Measurements from ENCODE around the gene EPHB6.

Gene EPHB6

GRCh38 chr7:142854372-142855113, at the start of gene EPHB6:
Gene EPHB6 (plus strand): TSS chr7:142855076. CDS start chr7:142863228, 8,152 bp downstream.
- no peak for DNase-seq (ENCODE audit: low read depth)

- DNase-seq (ENCODE audit: low read depth) = no peak
Measured at GRCh38 chr7:142805350-142806021, 49.4 kb upstream of the EPHB6 start.

GRCh38 chr7:142806022-142806356, 48.9 kb upstream of the EPHB6 start:
- DNase-seq (ENCODE audit: low read depth) = no peak

DNA sequence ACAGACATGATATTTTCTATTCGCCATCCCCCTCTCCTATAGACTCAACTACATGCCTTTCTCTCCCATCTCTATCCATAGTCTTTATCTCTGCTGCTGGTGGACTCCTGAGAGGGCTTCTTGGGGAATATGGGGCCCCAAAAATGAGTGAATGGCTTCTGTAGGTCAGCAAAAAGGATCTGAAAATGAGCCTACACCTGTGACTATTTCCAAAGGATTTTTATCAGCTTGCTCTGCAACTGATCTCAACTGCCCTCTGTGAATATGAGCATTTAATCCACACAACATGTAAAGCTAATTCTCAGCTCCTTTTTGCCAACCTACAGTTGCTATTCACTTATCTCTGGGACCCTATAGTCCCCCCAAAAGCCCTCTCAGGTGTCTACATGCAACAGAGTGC, 47.9 kb upstream of the EPHB6 start:
- DNase-seq (ENCODE audit: low read depth) = no peak

GRCh38 chr7:142807855-142808460, 46.9 kb upstream of the EPHB6 start:
- DNase-seq (ENCODE audit: low read depth) = no peak

GRCh38 chr7:142808461-142808801, 46.4 kb upstream of the EPHB6 start:
- no peak for DNase-seq (ENCODE audit: low read depth)

DNA sequence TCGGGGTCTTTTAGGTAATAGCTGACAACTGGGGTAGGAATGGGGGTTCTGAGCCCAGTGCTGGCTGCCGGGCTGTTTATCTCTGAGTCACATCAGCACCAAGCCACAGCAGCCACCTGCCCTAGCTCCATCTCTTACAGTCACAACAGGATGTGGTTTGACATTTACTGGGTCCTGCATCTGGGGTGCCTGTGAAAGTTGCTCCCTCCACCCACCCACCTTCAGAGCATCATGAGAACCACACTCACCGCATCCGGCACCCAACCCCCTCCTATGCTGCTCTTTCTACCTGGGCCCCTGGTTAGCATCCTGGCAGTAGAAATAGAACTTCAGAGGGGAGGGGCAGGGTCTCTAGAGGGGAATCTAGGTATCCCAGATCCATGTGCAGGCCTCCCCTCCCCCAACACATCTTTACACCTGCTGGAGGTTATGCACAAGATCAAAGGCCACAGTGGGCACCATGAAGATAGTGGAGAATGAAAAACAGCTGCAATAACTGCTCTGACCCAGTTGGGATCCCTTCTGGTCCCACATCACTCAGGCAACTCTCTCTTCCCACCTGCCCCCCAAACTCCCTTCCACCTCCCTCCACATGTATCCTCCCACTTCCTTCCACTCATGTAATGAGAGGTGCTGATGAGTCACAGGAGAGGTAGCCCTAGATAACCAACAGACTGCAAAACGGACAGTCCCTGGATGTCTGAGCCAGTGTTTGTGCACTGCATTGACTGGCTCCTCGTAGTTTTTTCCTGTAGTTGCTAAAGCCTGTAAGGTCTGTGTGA, 45.9 kb upstream of the EPHB6 start:
- no peak for DNase-seq (ENCODE audit: low read depth)

DNA sequence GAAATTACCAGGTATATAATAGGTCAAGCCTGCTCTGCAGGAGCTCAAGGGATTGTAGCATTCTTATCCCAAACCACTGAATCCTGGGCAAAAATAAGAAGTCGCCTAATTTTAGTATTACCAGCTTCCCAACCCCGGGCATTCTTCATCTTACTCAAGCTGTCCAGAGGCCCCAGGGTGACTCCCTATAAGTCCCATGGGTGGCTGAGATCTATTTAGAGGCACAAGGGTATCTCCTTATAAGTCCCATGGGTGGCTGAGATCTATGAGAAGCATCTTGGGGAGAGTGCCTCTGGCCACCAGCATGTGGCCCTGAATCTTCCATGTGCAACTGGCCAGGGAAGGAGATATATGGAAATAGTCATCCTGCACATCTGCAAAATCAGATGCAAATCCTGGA, 45.2 kb upstream of the EPHB6 start:
- no peak for DNase-seq (ENCODE audit: low read depth)

DNA sequence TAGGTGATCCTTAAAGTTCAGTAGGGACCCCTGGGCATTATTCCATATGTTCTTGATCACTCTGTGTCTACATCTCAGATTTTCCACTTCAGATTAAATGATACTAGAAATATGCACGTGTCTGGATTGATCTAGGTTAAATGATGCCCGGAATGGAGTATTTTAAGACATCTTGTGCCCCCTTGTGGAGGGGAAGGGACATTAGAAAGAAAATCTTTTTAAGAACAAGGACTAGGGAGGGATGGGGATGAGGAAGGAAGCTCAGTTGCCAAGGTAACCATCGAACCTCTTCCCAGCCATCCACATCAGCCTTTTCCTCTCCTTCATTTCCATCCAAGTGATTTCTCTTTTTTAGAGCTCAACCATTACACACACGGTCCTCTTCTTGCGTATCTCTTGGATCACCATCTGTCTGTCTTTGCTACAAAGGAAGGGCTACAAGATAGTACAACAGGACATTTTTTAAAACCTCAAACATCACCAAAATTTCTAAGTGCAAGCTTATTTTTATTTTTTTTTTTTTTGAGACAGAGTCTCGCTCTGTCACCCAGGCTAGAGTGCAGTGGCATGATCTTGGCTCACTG, 43.6 kb upstream of the EPHB6 start:
- DNase-seq (ENCODE audit: low read depth) = peak; percentile 25

- DNase-seq (ENCODE audit: low read depth) = no peak
Measured at GRCh38 chr7:142812437-142813215, 42.2 kb upstream of the EPHB6 start.

DNA sequence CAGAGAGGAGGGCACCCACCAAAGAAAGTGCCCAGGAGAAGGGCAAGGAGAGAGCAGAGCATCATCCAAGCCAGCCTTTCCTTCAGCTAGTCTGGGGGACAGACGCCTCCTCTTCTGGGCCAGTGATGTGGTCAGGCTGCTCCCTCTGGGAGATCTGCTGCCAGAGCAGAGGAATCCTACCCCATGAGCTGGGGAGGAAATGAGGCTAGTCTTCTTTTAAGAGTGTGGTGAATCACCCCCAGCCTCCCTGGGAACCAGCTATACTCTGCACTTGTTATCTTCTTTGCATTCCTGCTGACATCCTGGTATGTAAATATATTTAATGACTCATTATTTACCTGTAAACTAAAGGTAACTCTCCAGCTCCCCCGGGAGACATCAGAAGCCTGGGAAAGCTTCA, 41.6 kb upstream of the EPHB6 start:
- DNase-seq (ENCODE audit: low read depth) = peak; percentile 50

GRCh38 chr7:142813699-142814098, 41.2 kb upstream of the EPHB6 start:
- no peak for DNase-seq (ENCODE audit: low read depth)

DNA sequence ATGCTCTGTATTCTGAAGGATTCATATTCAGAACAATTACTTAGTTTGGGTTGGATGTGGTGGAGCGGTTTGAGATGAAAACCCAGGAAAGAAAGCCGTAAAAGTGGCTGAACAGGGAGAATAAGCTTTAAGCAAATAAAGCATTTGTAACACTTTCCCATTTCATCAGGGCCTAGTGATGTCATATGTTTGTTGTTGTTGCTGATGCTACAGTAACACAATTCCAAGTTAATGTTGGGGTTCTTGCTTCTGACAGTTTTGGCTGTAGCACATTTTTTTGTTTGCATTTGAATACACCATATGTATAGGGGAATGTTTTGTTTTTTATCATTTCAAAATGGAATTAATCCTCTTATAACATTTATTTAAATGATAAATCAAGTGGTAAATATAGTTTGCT, 40.4 kb upstream of the EPHB6 start:
- DNase-seq (ENCODE audit: low read depth) = no peak

GRCh38 chr7:142815134-142815533, 39.7 kb upstream of the EPHB6 start:
- DNase-seq (ENCODE audit: low read depth) = no peak

DNA sequence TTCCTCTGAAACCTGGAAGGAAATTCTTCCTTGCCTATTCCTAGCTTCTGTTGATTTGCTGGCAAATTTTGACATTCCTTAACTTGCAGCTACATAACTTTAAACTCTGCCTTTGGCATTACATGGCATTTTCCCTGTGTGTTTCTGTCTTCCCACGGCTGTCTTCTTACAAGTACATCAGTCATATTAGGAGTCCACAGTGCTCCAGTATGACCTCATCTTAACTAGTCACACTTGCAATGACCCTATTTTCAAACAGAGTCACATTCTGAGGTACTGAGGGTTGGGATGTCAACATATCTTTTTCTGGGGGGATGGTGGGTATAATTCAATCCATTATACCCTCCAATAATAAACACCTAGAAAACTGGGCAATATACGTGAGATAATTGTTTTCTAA, 37.4 kb upstream of the EPHB6 start:
- no peak for DNase-seq (ENCODE audit: low read depth)

GRCh38 chr7:142819530-142819929, 35.3 kb upstream of the EPHB6 start:
- no peak for DNase-seq (ENCODE audit: low read depth)

DNA sequence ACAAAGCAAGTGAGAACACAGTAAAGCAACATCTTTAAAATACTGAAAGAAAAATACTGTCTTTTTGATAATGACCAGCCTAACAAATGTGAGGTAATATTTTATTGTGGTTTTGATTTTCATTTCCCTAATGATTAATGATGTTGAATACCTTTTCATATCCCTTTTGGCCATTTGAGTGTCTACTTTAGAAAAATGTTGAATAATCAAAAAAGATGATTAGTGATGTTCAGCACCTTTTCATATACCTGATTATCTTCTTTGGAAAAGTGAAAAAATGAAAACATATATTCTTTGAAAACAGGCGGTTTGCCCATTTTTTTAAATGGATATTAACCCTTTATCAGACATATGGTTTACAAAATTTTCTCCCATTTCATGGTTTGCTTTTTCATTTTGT, 32.2 kb upstream of the EPHB6 start:
- no peak for DNase-seq (ENCODE audit: low read depth)

DNA sequence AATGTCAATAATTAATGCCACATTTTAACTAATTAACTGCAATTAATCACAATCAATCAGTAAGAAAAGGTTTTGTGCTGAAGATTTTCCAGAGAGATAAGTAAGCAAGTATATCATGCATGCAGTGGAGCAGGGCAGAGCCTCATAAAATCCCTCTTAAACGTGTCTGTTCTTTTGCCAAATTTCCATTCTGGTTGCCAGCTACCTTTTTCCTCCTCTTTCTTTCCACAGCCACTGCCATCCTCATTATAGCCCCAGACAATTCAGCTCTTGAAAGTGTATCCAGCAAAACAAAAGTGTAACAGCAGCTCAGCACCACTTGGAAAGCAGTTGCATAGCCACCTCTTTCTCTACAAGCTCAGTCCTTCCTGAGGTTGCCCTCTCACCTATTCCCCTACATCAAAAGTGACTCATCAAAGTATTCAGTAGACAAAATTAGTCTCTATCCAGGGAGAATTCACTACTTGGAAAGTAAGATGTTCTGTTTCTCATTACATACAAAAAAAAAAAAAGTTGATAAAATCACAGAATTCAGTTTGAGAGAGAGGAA, 26.9 kb upstream of the EPHB6 start:
- no peak for DNase-seq (ENCODE audit: low read depth)

DNA sequence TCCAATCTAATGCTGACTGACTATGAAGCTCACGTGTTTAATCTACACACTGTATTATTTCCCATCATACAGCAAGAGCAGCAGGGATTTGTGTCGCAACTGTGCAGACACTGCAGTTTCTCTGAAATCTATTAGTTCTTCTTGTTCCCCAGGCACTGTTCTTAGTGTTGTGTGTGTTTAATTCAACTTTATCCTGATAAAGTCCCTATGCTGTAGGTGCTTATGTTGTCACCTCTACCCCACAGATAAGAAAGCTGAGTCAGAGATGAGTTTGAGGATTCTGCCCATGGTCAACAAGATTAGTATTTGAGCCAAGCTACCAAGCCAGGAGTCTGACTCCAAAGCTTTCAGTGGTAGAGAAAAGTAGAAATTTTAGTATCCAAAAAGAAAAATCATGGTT, 22.5 kb upstream of the EPHB6 start:
- no peak for DNase-seq (ENCODE audit: low read depth)

DNA sequence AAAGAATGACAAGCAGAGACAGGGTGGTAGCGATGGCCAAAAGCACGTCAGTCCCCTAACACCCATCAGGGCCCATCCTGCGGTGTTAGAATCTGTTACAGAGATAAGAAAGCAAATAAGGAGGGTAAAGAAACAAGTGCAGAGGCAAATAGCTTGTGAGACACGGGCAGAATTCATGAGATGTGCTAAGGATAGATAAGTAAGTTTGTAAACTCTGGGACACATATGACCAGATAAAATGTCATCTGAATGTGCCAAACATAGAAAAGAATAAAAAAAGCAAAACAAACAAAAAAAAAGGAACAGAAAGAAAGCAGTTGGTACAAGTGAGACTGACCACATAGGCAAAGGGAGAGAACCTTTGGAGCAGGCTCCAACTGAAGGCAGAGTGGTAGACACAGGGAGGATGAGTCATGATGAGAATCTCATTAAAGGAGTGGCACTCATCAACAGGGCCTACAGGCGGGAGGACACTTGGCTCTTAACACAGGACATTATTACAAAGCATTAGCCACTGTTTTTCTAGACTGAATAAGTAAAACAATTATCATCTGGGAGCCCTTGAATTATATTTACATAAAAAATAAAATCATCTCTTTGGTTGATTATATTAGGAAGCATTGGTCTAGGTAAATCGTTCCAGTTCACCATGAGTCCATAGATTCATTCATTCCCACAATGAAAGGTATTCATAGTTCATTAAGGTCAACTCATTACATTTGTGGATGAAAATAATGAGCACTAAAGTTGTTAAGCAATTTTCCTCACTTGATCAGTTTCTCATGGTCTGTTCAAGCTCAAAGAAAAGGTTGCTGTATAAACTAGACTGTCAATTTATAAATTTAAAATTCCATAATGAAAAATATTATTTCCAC, 21.5 kb upstream of the EPHB6 start:
- no peak for DNase-seq (ENCODE audit: low read depth)

All from stromal cell of bone marrow (primary cell).